Thyroid gland (tissue), 4 donors: Measurements from ENCODE around the gene CUEDC1. TPM values are rescaled to one million over a fixed set of nuclear protein-coding genes. Genes with fewer than 3 reads are reported as not detected.

Source experiments
- DNase-seq, 2 donors: peaks; one replicate each; pipeline ENCODE4 v3.0.0-alpha.2; 2019
- H3K27ac ChIP-seq, 3 donors: fragments of 200-600 bp; sonication (generic); 1 replicate in 2 of 3; 2 replicates in 1 of 3; pipeline ENCODE4 v1.5.1; 2016 to 2019; ENCODE audit warnings: mild to moderate bottlenecking in 1 of 3, moderate library complexity in 1 of 3
- H3K27me3 ChIP-seq: fragments of 200-600 bp; sonication (generic); one replicate; pipeline ENCODE4 v1.5.1; 2019
- H3K36me3 ChIP-seq, 2 donors: fragments of 200-600 bp; sonication (generic); one replicate each; pipeline ENCODE4 v1.5.1; 2016 to 2019
- H3K4me1 ChIP-seq, 2 donors: fragments of 200-600 bp; sonication (generic); one replicate each; pipeline ENCODE4 v1.5.1; 2017 to 2019
- H3K4me3 ChIP-seq, 3 donors: fragments of 200-600 bp; sonication (generic); replicated peaks in 1 of 3; 1 replicate in 2 of 3; 2 replicates in 1 of 3; pipeline ENCODE4 v1.5.1; 2016; ENCODE audit warnings: mild to moderate bottlenecking in 1 of 3
- H3K9me3 ChIP-seq: fragments of 200-600 bp; sonication (generic); one replicate; pipeline ENCODE4 v1.5.1; 2017
- CTCF ChIP-seq, 6 experiments: fragments of 200-600 bp in 3 of 6; fragments of 450-650 bp in 3 of 6; sonication (generic) in 3 of 6; IDR thresholded peaks; one replicate each; pipeline ENCODE4 v1.5.1; 2016 to 2019; ENCODE audit warnings: antibody characterized with exemption in 6 of 6, mild to moderate bottlenecking in 2 of 6, inconsistent platforms in 1 of 6, moderate library complexity in 1 of 6
- POLR2A ChIP-seq, 2 donors: fragments of 450-650 bp; IDR thresholded peaks; one replicate each; pipeline ENCODE4 v1.6.1; 2017; ENCODE audit warnings: antibody characterized with exemption in 2 of 2, mild to moderate bottlenecking in 2 of 2, moderate library complexity in 1 of 2
- WGBS, 2 donors: methylation state at CpG; one replicate each; pipeline ENCODE4 v1.1.5; 2017; 5-methylcytosine and 5-hydroxymethylcytosine counted together
- intact Hi-C: fragments of 100-400 bp; cut with DNase I; formaldehyde crosslinking; loops from one replicate; pipeline ENCODE4 v1.15.1; 2023
- total RNA-seq, 4 donors: library from RNA; depleted of rRNA; stranded (reverse); fragments of >200 nt; gene quantifications; one replicate each; pipeline ENCODE4 v1.2.3, GENCODE V29; 2016

CUEDC1 gene
- total RNA-seq, 4 donors from 2014 or later: 25.6 to 32.3 (median 29.9) TPM

- Histone ChIP-seq H3K27ac (peak overlapping the region; percentile 24 to 74 (median 59)), H3K9me3 (no peaks in the 10 kb centered on the region), H3K4me1 (peaks cover 13 to 30% of the 10 kb centered on the region in 2 donors), H3K4me3 (no peak overlapping the region), H3K27me3 (no peaks in the 10 kb centered on the region), H3K36me3 (peaks cover 6 to 15% of the 10 kb centered on the region in 2 donors)
- TF ChIP-seq POLR2A (IDR thresholded peaks at IDR 0.05): no peak
- no peak for TF ChIP-seq CTCF (IDR thresholded peaks at IDR 0.05)
- 65 to 68% methylated on average over 13 to 21 of the region's 33 CpGs for WGBS, 2 donors
- no peak for DNase-seq
- intact Hi-C loops: no loop called here
These were observed 80.5 kb downstream of the CUEDC1 start for GRCh38 chr17:57874434-57875289.

GRCh38 chr17:57874058-57874419 lies 81.2 kb downstream of the CUEDC1 start:
- Histone ChIP-seq H3K4me1 (peaks cover 13 to 32% of the 10 kb centered on the region in 2 donors), H3K36me3 (peaks cover 6 to 11% of the 10 kb centered on the region in 2 donors), H3K9me3 (no peaks in the 10 kb centered on the region), H3K4me3 (no peak overlapping the region), H3K27me3 (no peaks in the 10 kb centered on the region), H3K27ac (peak overlapping the region in 1 of 3 donors; percentile 74)
- TF ChIP-seq CTCF (IDR thresholded peaks at IDR 0.05) (no peak), POLR2A (IDR thresholded peaks at IDR 0.05) (no peak)
- 62 to 79% methylated on average over 7 of the region's 7 CpGs for WGBS, 2 donors
- intact Hi-C loops: no loop called here
- DNase-seq: no peak

GRCh38 chr17:57873261-57874057 lies 81.8 kb downstream of the CUEDC1 start:
- Histone ChIP-seq H3K4me1 (peaks cover 16 to 37% of the 10 kb centered on the region in 2 donors), H3K36me3 (peaks cover 6 to 9% of the 10 kb centered on the region in 2 donors)

GRCh38 chr17:57872536-57872935 lies 82.7 kb downstream of the CUEDC1 start:
- no peak for DNase-seq
- H3K9me3 ChIP-seq: no peaks in the 10 kb centered on the region
- no peak overlapping the region for H3K4me3 ChIP-seq
- intact Hi-C loops: no loop called here
- no peak for TF ChIP-seq CTCF (IDR thresholded peaks at IDR 0.05)
- TF ChIP-seq POLR2A (IDR thresholded peaks at IDR 0.05): no peak
- peaks cover 16 to 44% of the 10 kb centered on the region in 2 donors for H3K4me1 ChIP-seq
- H3K36me3 ChIP-seq: peaks cover 6 to 9% of the 10 kb centered on the region in 2 donors
- WGBS, 2 donors: 85 to 87% methylated on average over 6 to 14 of the region's 14 CpGs
- H3K27me3 ChIP-seq: no peaks in the 10 kb centered on the region
- no peak overlapping the region for H3K27ac ChIP-seq

More at GRCh38 chr17:57873261-57874057, 81.8 kb downstream of the CUEDC1 start:
- WGBS, 2 donors: 81 to 84% methylated on average over 14 to 16 of the region's 16 CpGs
- TF ChIP-seq CTCF (IDR thresholded peaks at IDR 0.05): no peak
- TF ChIP-seq POLR2A (IDR thresholded peaks at IDR 0.05): no peak
- H3K27me3 ChIP-seq: no peaks in the 10 kb centered on the region
- intact Hi-C loops: no loop called here
- H3K27ac ChIP-seq: no peak overlapping the region
- H3K4me3 ChIP-seq: no peak overlapping the region
- no peak for DNase-seq
- H3K9me3 ChIP-seq: no peaks in the 10 kb centered on the region
